H9 (cell line): Measurements from ENCODE around the gene TUBGCP5. TPM values are rescaled to one million over a fixed set of nuclear protein-coding genes. Genes with fewer than 3 reads are reported as not detected.
A peak's percentile ranks its signal among the peaks of the same experiment; 100 is the strongest.

Experiments
- DNase-seq: peaks from one replicate; pipeline ENCODE4 v3.0.0-alpha.2; 2017
- H2AFZ ChIP-seq: one replicate; pipeline ENCODE4 v1.6.1; 2013; ENCODE audit warnings: mild to moderate bottlenecking, low read length, control low read depth, moderate library complexity
- H2AK5ac ChIP-seq: 2 replicates; pipeline ENCODE4 v1.6.1; 2013; ENCODE audit warnings: low read length, control low read depth, mixed read lengths; ENCODE audit not compliant: insufficient read length
- H2BK120ac ChIP-seq: one replicate; pipeline ENCODE4 v1.6.1; 2013; ENCODE audit warnings: low read depth, mild to moderate bottlenecking, low read length, control low read depth, inconsistent platforms; ENCODE audit not compliant: poor library complexity, severe bottlenecking
- H2BK12ac ChIP-seq: 2 replicates; pipeline ENCODE4 v1.6.1; 2013; ENCODE audit warnings: low read length, control low read depth, mixed read lengths, low read depth; ENCODE audit not compliant: insufficient read length
- H2BK15ac ChIP-seq: 2 replicates; pipeline ENCODE4 v1.6.1; 2013; ENCODE audit warnings: low read depth, low read length, control low read depth
- H2BK20ac ChIP-seq: one replicate; pipeline ENCODE4 v1.6.1; 2013; ENCODE audit warnings: low read depth, mild to moderate bottlenecking, low read length, control low read depth, inconsistent platforms; ENCODE audit not compliant: poor library complexity, severe bottlenecking
- H2BK5ac ChIP-seq: 2 replicates; pipeline ENCODE4 v1.6.1; 2013; ENCODE audit warnings: low read length, control low read depth, mixed read lengths; ENCODE audit not compliant: insufficient read length
- H3K14ac ChIP-seq: 2 replicates; pipeline ENCODE4 v1.6.1; 2013; ENCODE audit warnings: low read length, control low read depth; ENCODE audit not compliant: insufficient read depth
- H3K18ac ChIP-seq: 2 replicates; pipeline ENCODE4 v1.6.1; 2013; ENCODE audit warnings: low read depth, mild to moderate bottlenecking, mixed read lengths, low read length, control low read depth; ENCODE audit not compliant: insufficient read length
- H3K23ac ChIP-seq: 2 replicates; pipeline ENCODE4 v1.6.1; 2013; ENCODE audit warnings: low read length, control low read depth, mixed read lengths, low read depth; ENCODE audit not compliant: insufficient read length
- H3K23me2 ChIP-seq: 2 replicates; pipeline ENCODE4 v1.6.1; 2013; ENCODE audit warnings: low read depth, mild to moderate bottlenecking, mixed read lengths, low read length, control low read depth; ENCODE audit not compliant: insufficient read length, poor library complexity, severe bottlenecking
- H3K27ac ChIP-seq: 2 replicates; pipeline ENCODE4 v1.5.1; 2013; ENCODE audit warnings: low read length, control low read depth, mixed read lengths, low read depth; ENCODE audit not compliant: insufficient read length
- H3K27me3 ChIP-seq: 2 replicates; pipeline ENCODE4 v1.6.1; 2013; ENCODE audit warnings: low read length, control low read depth, inconsistent platforms; ENCODE audit not compliant: insufficient read depth
- H3K4ac ChIP-seq: 2 replicates; pipeline ENCODE4 v1.6.1; 2013; ENCODE audit warnings: low read depth, mild to moderate bottlenecking, control low read depth, inconsistent platforms, low read length, moderate library complexity
- H3K4me1 ChIP-seq: 2 replicates; pipeline ENCODE4 v1.6.1; 2013; ENCODE audit warnings: low read length, control low read depth, inconsistent platforms; ENCODE audit not compliant: insufficient read depth
- H3K4me2 ChIP-seq: 2 replicates; pipeline ENCODE4 v1.6.1; 2013; ENCODE audit warnings: low read length, control low read depth, mixed read lengths; ENCODE audit not compliant: insufficient read length, insufficient read depth
- H3K56ac ChIP-seq: 2 replicates; pipeline ENCODE4 v1.6.1; 2013; ENCODE audit warnings: low read depth, mild to moderate bottlenecking, mixed read lengths, low read length, control low read depth; ENCODE audit not compliant: insufficient read length
- H3K79me1 ChIP-seq: 2 replicates; pipeline ENCODE4 v1.6.1; 2013; ENCODE audit warnings: low read depth, mild to moderate bottlenecking, moderate library complexity, low read length, control low read depth, inconsistent platforms; ENCODE audit not compliant: insufficient read depth, poor library complexity, severe bottlenecking
- H3K79me2 ChIP-seq: 2 replicates; pipeline ENCODE4 v1.6.1; 2013; ENCODE audit warnings: low read length, control low read depth, inconsistent platforms; ENCODE audit not compliant: insufficient read depth
- H3K9ac ChIP-seq: 2 replicates; pipeline ENCODE4 v1.6.1; 2013; ENCODE audit warnings: low read length, control low read depth, mixed read lengths; ENCODE audit not compliant: insufficient read length; ENCODE audit errors: extremely low read depth
- H3K9me3 ChIP-seq: one replicate; pipeline ENCODE4 v1.6.1; 2013; ENCODE audit warnings: low read depth, low read length, inconsistent platforms; ENCODE audit not compliant: control insufficient read depth
- H3T11ph ChIP-seq: one replicate; pipeline ENCODE4 v1.6.1; 2013; ENCODE audit warnings: mild to moderate bottlenecking, low read length, control low read depth, inconsistent platforms
- H4K20me1 ChIP-seq: one replicate; pipeline ENCODE4 v1.6.1; 2013; ENCODE audit not compliant: control insufficient read depth, insufficient read length, insufficient read depth
- H4K5ac ChIP-seq: 2 replicates; pipeline ENCODE4 v1.6.1; 2013; ENCODE audit warnings: low read depth, mild to moderate bottlenecking, mixed read lengths, low read length, control low read depth; ENCODE audit not compliant: insufficient read length
- H4K8ac ChIP-seq: replicated peaks from 2 replicates; pipeline ENCODE4 v1.6.1; 2013; ENCODE audit warnings: low read length, control low read depth, mixed read lengths, low read depth; ENCODE audit not compliant: insufficient read length
- H4K91ac ChIP-seq: 2 replicates; pipeline ENCODE4 v1.6.1; 2013; ENCODE audit warnings: low read depth, mild to moderate bottlenecking, moderate library complexity, mixed read lengths, low read length, control low read depth; ENCODE audit not compliant: insufficient read length
- H3K27ac Mint-ChIP-seq, 3 experiments: 2 replicates in 2 of 3; 3 replicates in 1 of 3; pipeline ENCODE4 v1.8.0; 2020 to 2021; ENCODE audit warnings: mixed read lengths in 3 of 3, mild to moderate bottlenecking in 1 of 3, moderate library complexity in 1 of 3
- H3K27me3 Mint-ChIP-seq: 2 replicates; pipeline ENCODE4 v1.8.0; 2021; ENCODE audit warnings: low read depth, mild to moderate bottlenecking, moderate library complexity, mixed read lengths
- H3K36me3 Mint-ChIP-seq, 3 experiments: 2 replicates in 2 of 3; 3 replicates in 1 of 3; pipeline ENCODE4 v1.8.0; 2020 to 2021; ENCODE audit warnings: low read depth in 3 of 3, mixed read lengths in 3 of 3; ENCODE audit not compliant: insufficient read depth in 1 of 3
- H3K4me1 Mint-ChIP-seq, 2 experiments: 2 replicates each; pipeline ENCODE4 v1.8.0; 2020; ENCODE audit warnings: mixed read lengths in 2 of 2
- H3K4me3 Mint-ChIP-seq, 2 experiments: 2 replicates in 1 of 2; 3 replicates in 1 of 2; pipeline ENCODE4 v1.8.0; 2020 to 2021; ENCODE audit warnings: mild to moderate bottlenecking in 2 of 2, mixed read lengths in 2 of 2, moderate library complexity in 1 of 2
- H3K9me3 Mint-ChIP-seq, 2 experiments: 2 replicates in 1 of 2; 3 replicates in 1 of 2; pipeline ENCODE4 v1.8.0; 2020; ENCODE audit warnings: mild to moderate bottlenecking in 2 of 2, mixed read lengths in 2 of 2, moderate library complexity in 1 of 2
- WGBS: extraction: QIAGEN DNeasy Blood & Tissue Kit; methylation state at CpG from one replicate; pipeline ENCODE4 v1.1.7; 2013; ENCODE audit warnings: missing lambda C conversion rate, low lambda C conversion rate, mixed read lengths; ENCODE audit not compliant: insufficient read length; ENCODE audit errors: extremely low coverage; 5-methylcytosine and 5-hydroxymethylcytosine counted together
- long read RNA-seq: library from polyadenylated mRNA; unstranded; transcript quantifications from one replicate; pipeline ENCODE4 v2.0.0, GENCODE V29; 2020
- total RNA-seq: library from RNA; stranded (reverse); gene quantifications from 2 replicates; pipeline ENCODE4 v1.2.1, GENCODE V29; 2021
- TF ChIP-seq, protein P1 (sequence below): fragments of 200-600 bp; sonication (generic); conservative IDR thresholded peaks from 3 replicates; pipeline ENCODE4 v1.8.0; 2021; ENCODE audit warnings: antibody characterized with exemption, mild to moderate bottlenecking

The TUBGCP5 gene
- total RNA-seq = 14.7 and 15.3 TPM in 2 replicates
- long read RNA-seq, transcript TUBGCP5-205 (23 exons, 3,849 nt) = major isoform, 21 of 87 reads
- long read RNA-seq, partial matches to known transcripts = 50 of 87 reads
- long read RNA-seq, other reads (novel, unspliced or antisense) = 15 of 87 reads

DNA sequence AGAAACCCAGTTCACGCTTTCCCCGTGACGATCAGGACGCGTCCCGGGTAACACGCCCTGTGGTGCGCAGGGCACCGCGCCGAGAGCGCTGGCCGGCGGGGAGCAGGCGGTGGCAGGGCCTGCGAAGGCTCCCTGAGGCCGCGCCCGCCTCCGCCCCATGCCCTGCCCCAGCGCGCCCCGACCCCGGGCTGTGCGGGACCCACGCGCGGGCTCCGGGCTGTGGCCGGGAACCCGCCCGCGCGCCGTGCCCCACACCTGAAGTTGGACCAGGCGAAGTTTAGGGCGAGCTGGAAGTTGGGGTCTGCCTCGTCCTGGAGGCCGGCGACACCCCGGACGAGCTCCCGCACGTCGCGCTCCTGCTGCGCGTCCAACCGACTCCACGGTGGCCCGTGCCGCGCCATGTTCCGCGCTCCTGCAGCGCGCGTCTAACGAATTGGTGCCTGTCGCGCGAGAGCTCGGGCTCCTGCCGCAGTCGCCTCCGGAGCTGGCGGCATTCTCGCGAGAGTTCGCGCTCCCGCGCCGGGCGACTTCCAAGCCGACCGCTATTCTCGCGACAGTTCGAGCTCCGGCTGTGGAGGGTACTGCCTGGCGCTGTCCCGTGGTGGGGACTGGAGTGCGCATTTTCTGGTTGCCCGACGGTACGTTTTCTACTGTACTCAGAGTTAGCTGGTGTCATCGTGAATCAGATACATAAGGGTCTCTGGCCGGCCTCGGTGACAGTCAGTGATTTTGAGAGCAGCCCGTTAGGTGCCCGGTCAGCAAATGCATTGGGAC lies at the start of gene TUBGCP5:
Gene TUBGCP5 (minus strand): TSS at position 427 of the 774 bp plus-strand sequence. CDS start 26 bp downstream, at position 401.
- WGBS = no CpG with 5 or more reads among the region's 92 CpGs
- no peak within 1 kb of the TSS for H2BK12ac ChIP-seq

More for the DNA sequence above, at the start of gene TUBGCP5:
- H3K4ac ChIP-seq = no peak within 1 kb of the TSS
- no peak within 1 kb of the TSS for H2BK5ac ChIP-seq
- H2BK20ac ChIP-seq = no peak within 1 kb of the TSS
- H2AFZ ChIP-seq = no peak within 1 kb of the TSS
- no peak within 1 kb of the TSS for H4K8ac ChIP-seq
- no peak within 1 kb of the TSS for H4K91ac ChIP-seq
- no peaks in the 10 kb centered on the region for H4K20me1 ChIP-seq
- H3K79me1 ChIP-seq = no peaks in the 10 kb centered on the region
- no peaks in the 10 kb centered on the region for H3K4me1 ChIP-seq
- peak within 1 kb of the TSS; percentile 87 for H3K14ac ChIP-seq
- H3K9ac ChIP-seq = peak within 1 kb of the TSS; percentile 97
- no peak within 1 kb of the TSS for H3K27ac ChIP-seq
- no peak within 1 kb of the TSS for H4K5ac ChIP-seq
- TF ChIP-seq, protein P1, sequence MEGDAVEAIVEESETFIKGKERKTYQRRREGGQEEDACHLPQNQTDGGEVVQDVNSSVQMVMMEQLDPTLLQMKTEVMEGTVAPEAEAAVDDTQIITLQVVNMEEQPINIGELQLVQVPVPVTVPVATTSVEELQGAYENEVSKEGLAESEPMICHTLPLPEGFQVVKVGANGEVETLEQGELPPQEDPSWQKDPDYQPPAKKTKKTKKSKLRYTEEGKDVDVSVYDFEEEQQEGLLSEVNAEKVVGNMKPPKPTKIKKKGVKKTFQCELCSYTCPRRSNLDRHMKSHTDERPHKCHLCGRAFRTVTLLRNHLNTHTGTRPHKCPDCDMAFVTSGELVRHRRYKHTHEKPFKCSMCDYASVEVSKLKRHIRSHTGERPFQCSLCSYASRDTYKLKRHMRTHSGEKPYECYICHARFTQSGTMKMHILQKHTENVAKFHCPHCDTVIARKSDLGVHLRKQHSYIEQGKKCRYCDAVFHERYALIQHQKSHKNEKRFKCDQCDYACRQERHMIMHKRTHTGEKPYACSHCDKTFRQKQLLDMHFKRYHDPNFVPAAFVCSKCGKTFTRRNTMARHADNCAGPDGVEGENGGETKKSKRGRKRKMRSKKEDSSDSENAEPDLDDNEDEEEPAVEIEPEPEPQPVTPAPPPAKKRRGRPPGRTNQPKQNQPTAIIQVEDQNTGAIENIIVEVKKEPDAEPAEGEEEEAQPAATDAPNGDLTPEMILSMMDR = peak; percentile 38; the same call in 2 of the 3 replicates
- peak within 1 kb of the TSS; percentile 84 to 96 for H3K4me3 Mint-ChIP-seq
- peaks cover 4 to 5% of the 10 kb centered on the region in 2 experiments; a peak in 2 of 4 replicates for H3K4me1 Mint-ChIP-seq
- H3T11ph ChIP-seq = no peak within 1 kb of the TSS
- H3K56ac ChIP-seq = no peak within 1 kb of the TSS
- H3K9me3 ChIP-seq = no peaks in the 10 kb centered on the region
- peak within 1 kb of the TSS; percentile 96 for H3K4me2 ChIP-seq
- no peak within 1 kb of the TSS for H3K23ac ChIP-seq
- H3K27ac Mint-ChIP-seq = peak within 1 kb of the TSS in 2 of 3 experiments; percentile 83 to 85; a peak in 5 of 7 replicates
- peaks cover 2% of the 10 kb centered on the region; the same call in 1 of the 2 replicates for H3K79me2 ChIP-seq
- peak; percentile 98 for DNase-seq
- no peak within 1 kb of the TSS for H2AK5ac ChIP-seq
- no peak within 1 kb of the TSS for H2BK15ac ChIP-seq
- H3K27me3 ChIP-seq = no peaks in the 10 kb centered on the region
- H2BK120ac ChIP-seq = no peak within 1 kb of the TSS
- peaks cover 9% of the 10 kb centered on the region for H3K23me2 ChIP-seq
- peak within 1 kb of the TSS; percentile 46 for H3K18ac ChIP-seq
- H3K27me3 Mint-ChIP-seq = peaks cover 4% of the 10 kb centered on the region; the same call in 1 of the 2 replicates
- peaks cover 4 to 17% of the 10 kb centered on the region in 2 experiments; a peak in 3 of 5 replicates for H3K9me3 Mint-ChIP-seq
- H3K36me3 Mint-ChIP-seq = peaks cover 13 to 20% (median 14%) of the 10 kb centered on the region in 3 experiments
